H9 (cell line): ENCODE data around the gene ATPAF1. TPM values are rescaled to one million over a fixed set of nuclear protein-coding genes. Genes with fewer than 3 reads are reported as not detected.

Experiments used
- DNase-seq: peaks from one replicate; pipeline ENCODE4 v3.0.0-alpha.2; 2017
- H2AFZ ChIP-seq: one replicate; pipeline ENCODE4 v1.6.1; 2013; ENCODE audit warnings: mild to moderate bottlenecking, low read length, control low read depth, moderate library complexity
- H2AK5ac ChIP-seq: 2 replicates; pipeline ENCODE4 v1.6.1; 2013; ENCODE audit warnings: low read length, control low read depth, mixed read lengths; ENCODE audit not compliant: insufficient read length
- H2BK120ac ChIP-seq: one replicate; pipeline ENCODE4 v1.6.1; 2013; ENCODE audit warnings: low read depth, mild to moderate bottlenecking, low read length, control low read depth, inconsistent platforms; ENCODE audit not compliant: poor library complexity, severe bottlenecking
- H2BK12ac ChIP-seq: 2 replicates; pipeline ENCODE4 v1.6.1; 2013; ENCODE audit warnings: low read length, control low read depth, mixed read lengths, low read depth; ENCODE audit not compliant: insufficient read length
- H2BK15ac ChIP-seq: 2 replicates; pipeline ENCODE4 v1.6.1; 2013; ENCODE audit warnings: low read depth, low read length, control low read depth
- H2BK20ac ChIP-seq: one replicate; pipeline ENCODE4 v1.6.1; 2013; ENCODE audit warnings: low read depth, mild to moderate bottlenecking, low read length, control low read depth, inconsistent platforms; ENCODE audit not compliant: poor library complexity, severe bottlenecking
- H2BK5ac ChIP-seq: 2 replicates; pipeline ENCODE4 v1.6.1; 2013; ENCODE audit warnings: low read length, control low read depth, mixed read lengths; ENCODE audit not compliant: insufficient read length
- H3K14ac ChIP-seq: 2 replicates; pipeline ENCODE4 v1.6.1; 2013; ENCODE audit warnings: low read length, control low read depth; ENCODE audit not compliant: insufficient read depth
- H3K18ac ChIP-seq: 2 replicates; pipeline ENCODE4 v1.6.1; 2013; ENCODE audit warnings: low read depth, mild to moderate bottlenecking, mixed read lengths, low read length, control low read depth; ENCODE audit not compliant: insufficient read length
- H3K23ac ChIP-seq: 2 replicates; pipeline ENCODE4 v1.6.1; 2013; ENCODE audit warnings: low read length, control low read depth, mixed read lengths, low read depth; ENCODE audit not compliant: insufficient read length
- H3K23me2 ChIP-seq: 2 replicates; pipeline ENCODE4 v1.6.1; 2013; ENCODE audit warnings: low read depth, mild to moderate bottlenecking, mixed read lengths, low read length, control low read depth; ENCODE audit not compliant: insufficient read length, poor library complexity, severe bottlenecking
- H3K27ac ChIP-seq: 2 replicates; pipeline ENCODE4 v1.5.1; 2013; ENCODE audit warnings: low read length, control low read depth, mixed read lengths, low read depth; ENCODE audit not compliant: insufficient read length
- H3K27me3 ChIP-seq: 2 replicates; pipeline ENCODE4 v1.6.1; 2013; ENCODE audit warnings: low read length, control low read depth, inconsistent platforms; ENCODE audit not compliant: insufficient read depth
- H3K4ac ChIP-seq: 2 replicates; pipeline ENCODE4 v1.6.1; 2013; ENCODE audit warnings: low read depth, mild to moderate bottlenecking, control low read depth, inconsistent platforms, low read length, moderate library complexity
- H3K4me1 ChIP-seq: 2 replicates; pipeline ENCODE4 v1.6.1; 2013; ENCODE audit warnings: low read length, control low read depth, inconsistent platforms; ENCODE audit not compliant: insufficient read depth
- H3K4me2 ChIP-seq: 2 replicates; pipeline ENCODE4 v1.6.1; 2013; ENCODE audit warnings: low read length, control low read depth, mixed read lengths; ENCODE audit not compliant: insufficient read length, insufficient read depth
- H3K56ac ChIP-seq: 2 replicates; pipeline ENCODE4 v1.6.1; 2013; ENCODE audit warnings: low read depth, mild to moderate bottlenecking, mixed read lengths, low read length, control low read depth; ENCODE audit not compliant: insufficient read length
- H3K79me1 ChIP-seq: 2 replicates; pipeline ENCODE4 v1.6.1; 2013; ENCODE audit warnings: low read depth, mild to moderate bottlenecking, moderate library complexity, low read length, control low read depth, inconsistent platforms; ENCODE audit not compliant: insufficient read depth, poor library complexity, severe bottlenecking
- H3K79me2 ChIP-seq: 2 replicates; pipeline ENCODE4 v1.6.1; 2013; ENCODE audit warnings: low read length, control low read depth, inconsistent platforms; ENCODE audit not compliant: insufficient read depth
- H3K9ac ChIP-seq: 2 replicates; pipeline ENCODE4 v1.6.1; 2013; ENCODE audit warnings: low read length, control low read depth, mixed read lengths; ENCODE audit not compliant: insufficient read length; ENCODE audit errors: extremely low read depth
- H3K9me3 ChIP-seq: one replicate; pipeline ENCODE4 v1.6.1; 2013; ENCODE audit warnings: low read depth, low read length, inconsistent platforms; ENCODE audit not compliant: control insufficient read depth
- H3T11ph ChIP-seq: one replicate; pipeline ENCODE4 v1.6.1; 2013; ENCODE audit warnings: mild to moderate bottlenecking, low read length, control low read depth, inconsistent platforms
- H4K20me1 ChIP-seq: one replicate; pipeline ENCODE4 v1.6.1; 2013; ENCODE audit not compliant: control insufficient read depth, insufficient read length, insufficient read depth
- H4K5ac ChIP-seq: 2 replicates; pipeline ENCODE4 v1.6.1; 2013; ENCODE audit warnings: low read depth, mild to moderate bottlenecking, mixed read lengths, low read length, control low read depth; ENCODE audit not compliant: insufficient read length
- H4K8ac ChIP-seq: replicated peaks from 2 replicates; pipeline ENCODE4 v1.6.1; 2013; ENCODE audit warnings: low read length, control low read depth, mixed read lengths, low read depth; ENCODE audit not compliant: insufficient read length
- H4K91ac ChIP-seq: 2 replicates; pipeline ENCODE4 v1.6.1; 2013; ENCODE audit warnings: low read depth, mild to moderate bottlenecking, moderate library complexity, mixed read lengths, low read length, control low read depth; ENCODE audit not compliant: insufficient read length
- H3K27ac Mint-ChIP-seq, 3 experiments: 2 replicates in 2 of 3; 3 replicates in 1 of 3; pipeline ENCODE4 v1.8.0; 2020 to 2021; ENCODE audit warnings: mixed read lengths in 3 of 3, mild to moderate bottlenecking in 1 of 3, moderate library complexity in 1 of 3
- H3K27me3 Mint-ChIP-seq: 2 replicates; pipeline ENCODE4 v1.8.0; 2021; ENCODE audit warnings: low read depth, mild to moderate bottlenecking, moderate library complexity, mixed read lengths
- H3K36me3 Mint-ChIP-seq, 3 experiments: 2 replicates in 2 of 3; 3 replicates in 1 of 3; pipeline ENCODE4 v1.8.0; 2020 to 2021; ENCODE audit warnings: low read depth in 3 of 3, mixed read lengths in 3 of 3; ENCODE audit not compliant: insufficient read depth in 1 of 3
- H3K4me1 Mint-ChIP-seq, 2 experiments: 2 replicates each; pipeline ENCODE4 v1.8.0; 2020; ENCODE audit warnings: mixed read lengths in 2 of 2
- H3K4me3 Mint-ChIP-seq, 2 experiments: 2 replicates in 1 of 2; 3 replicates in 1 of 2; pipeline ENCODE4 v1.8.0; 2020 to 2021; ENCODE audit warnings: mild to moderate bottlenecking in 2 of 2, mixed read lengths in 2 of 2, moderate library complexity in 1 of 2
- H3K9me3 Mint-ChIP-seq, 2 experiments: 2 replicates in 1 of 2; 3 replicates in 1 of 2; pipeline ENCODE4 v1.8.0; 2020; ENCODE audit warnings: mild to moderate bottlenecking in 2 of 2, mixed read lengths in 2 of 2, moderate library complexity in 1 of 2
- CTCF ChIP-seq: fragments of 200-600 bp; sonication (generic); conservative IDR thresholded peaks from 3 replicates; pipeline ENCODE4 v1.8.0; 2021; ENCODE audit warnings: antibody characterized with exemption, mild to moderate bottlenecking
- WGBS: extraction: QIAGEN DNeasy Blood & Tissue Kit; methylation state at CpG from one replicate; pipeline ENCODE4 v1.1.7; 2013; ENCODE audit warnings: missing lambda C conversion rate, low lambda C conversion rate, mixed read lengths; ENCODE audit not compliant: insufficient read length; ENCODE audit errors: extremely low coverage; 5-methylcytosine and 5-hydroxymethylcytosine counted together
- total RNA-seq: library from RNA; stranded (reverse); gene quantifications from 2 replicates; pipeline ENCODE4 v1.2.1, GENCODE V29; 2021

The ATPAF1 gene
- total RNA-seq, 1 experiment from 2014 or later: 57.3 TPM

DNA sequence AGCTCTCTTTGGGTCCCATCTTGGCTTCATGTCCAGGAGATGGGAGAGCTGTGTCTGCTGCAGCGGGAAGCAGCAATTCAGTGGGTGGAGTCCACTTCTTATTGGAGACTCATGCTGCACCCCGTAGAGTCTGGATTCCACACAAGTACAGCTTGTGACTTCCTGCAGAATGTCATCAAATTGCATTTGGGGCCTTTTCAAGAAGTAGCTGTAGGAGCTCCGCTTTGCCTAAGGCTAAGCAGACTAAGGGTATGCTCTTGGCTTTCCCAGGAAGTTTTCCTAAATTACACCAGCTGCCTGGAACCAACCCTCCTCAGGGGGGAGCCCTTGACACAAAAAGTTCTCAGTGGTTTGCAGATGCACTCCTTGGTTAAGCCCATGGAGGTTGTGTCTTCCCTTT is 45.8 kb downstream of the ATPAF1 start:
- Histone ChIP-seq H3K4me2 (no peak overlapping the region), H2AFZ (no peak overlapping the region), H3K14ac (no peak overlapping the region), H2AK5ac (no peak overlapping the region), H2BK5ac (no peak overlapping the region), H3K23ac (no peak overlapping the region), H3K56ac (no peak overlapping the region), H2BK20ac (no peak overlapping the region), H3K9me3 (no peaks in the 10 kb centered on the region), H3T11ph (no peak overlapping the region), H3K27ac (no peak overlapping the region), H3K23me2 (no peaks in the 10 kb centered on the region), H3K18ac (no peak overlapping the region), H3K79me1 (no peaks in the 10 kb centered on the region), H3K27me3 (peaks cover 2% of the 10 kb centered on the region), H2BK12ac (no peak overlapping the region), H4K20me1 (no peaks in the 10 kb centered on the region), H2BK120ac (no peak overlapping the region), H4K8ac (no peak overlapping the region), H4K5ac (no peak overlapping the region), H3K9ac (no peak overlapping the region), H3K4me1 (no peaks in the 10 kb centered on the region), H3K4ac (no peak overlapping the region), H2BK15ac (no peak overlapping the region), H3K79me2 (no peaks in the 10 kb centered on the region), H4K91ac (no peak overlapping the region)
- Mint-ChIP-seq H3K27ac (no peak overlapping the region), H3K36me3 (no peaks in the 10 kb centered on the region), H3K27me3 (peaks cover 30% of the 10 kb centered on the region), H3K4me3 (no peak overlapping the region), H3K9me3 (no peaks in the 10 kb centered on the region), H3K4me1 (peaks cover 8 to 9% of the 10 kb centered on the region in 2 experiments)
- TF ChIP-seq CTCF: peak; percentile 72
- DNase-seq: peak; percentile 56
- no CpG with 5 or more reads among the region's 3 CpGs for WGBS
